ENCODE results near the gene PHYKPL. TPM values are rescaled to one million over a fixed set of nuclear protein-coding genes. Genes with fewer than 3 reads are reported as not detected.
"Not testable (repeated sequence)": the region's sequence is repeated elsewhere in the genome, so short reads cannot be mapped to it uniquely, and the experiment has no call there.

Gene PHYKPL
- total RNA-seq, 1 donor from 2014 or later, result 89.3 TPM

DNA sequence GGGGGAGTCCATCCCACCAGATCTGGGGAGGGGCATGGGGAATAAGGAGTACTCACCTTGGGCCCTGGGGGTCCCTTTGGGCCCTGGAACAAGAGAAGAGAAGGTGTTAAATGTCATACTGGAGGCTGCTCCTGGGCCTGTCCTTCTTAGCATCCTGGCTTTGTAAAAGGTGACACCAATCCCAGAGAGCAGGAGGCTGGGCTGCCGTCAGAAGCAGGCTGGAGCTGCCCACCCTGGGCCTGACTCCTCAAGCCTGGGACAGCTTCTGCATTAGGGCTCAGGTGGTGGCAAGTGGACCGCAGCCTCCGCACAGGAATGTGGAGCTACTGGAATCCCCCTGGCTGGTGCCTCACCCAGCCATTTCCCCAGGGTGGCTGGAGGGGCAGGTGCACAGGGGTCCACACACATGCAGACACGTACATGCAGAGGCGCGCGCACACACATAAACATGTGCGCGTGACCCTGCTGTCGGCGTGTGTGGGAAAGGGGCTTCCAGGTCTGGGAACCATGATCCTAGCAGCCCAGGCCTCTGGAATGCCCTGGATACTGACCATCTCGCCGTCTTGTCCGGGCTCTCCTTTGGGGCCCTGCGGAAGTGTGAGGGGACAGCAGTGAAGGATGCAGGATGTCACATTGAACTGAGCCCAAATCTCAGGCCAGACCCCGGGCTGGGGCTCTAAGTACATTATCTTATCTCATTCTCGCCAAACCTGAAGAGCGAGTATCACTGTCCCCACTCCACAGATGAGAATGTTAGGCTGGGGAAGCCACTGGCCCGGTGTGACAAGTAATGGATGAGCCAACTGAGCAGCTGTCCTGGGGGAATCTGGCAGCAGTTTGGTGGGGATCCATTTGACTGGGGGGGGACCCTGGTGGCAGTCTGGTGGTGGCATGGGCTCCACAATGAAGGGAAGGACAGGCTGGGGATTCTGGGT is 29.3 kb upstream of the PHYKPL start:
- Histone ChIP-seq H3K4me3 (no peak overlapping the region), H3K27me3 (no peaks in the 10 kb centered on the region), H3K27ac (no peak overlapping the region), H3K4me1 (no peaks in the 10 kb centered on the region), H3K36me3 (no peaks in the 10 kb centered on the region), H3K9me3 (no peaks in the 10 kb centered on the region)
- no peak for DNase-seq (ENCODE audit: low spot score in 2 of 2)
- no peak for TF ChIP-seq CTCF (IDR thresholded peaks at IDR 0.05)
- intact Hi-C loops (cut with DNase I), result no loop called here

- no peak for DNase-seq (ENCODE audit: low spot score in 2 of 2)
Measured at GRCh38 chr5:178259623-178260536, 27.3 kb upstream of the PHYKPL start.

DNA sequence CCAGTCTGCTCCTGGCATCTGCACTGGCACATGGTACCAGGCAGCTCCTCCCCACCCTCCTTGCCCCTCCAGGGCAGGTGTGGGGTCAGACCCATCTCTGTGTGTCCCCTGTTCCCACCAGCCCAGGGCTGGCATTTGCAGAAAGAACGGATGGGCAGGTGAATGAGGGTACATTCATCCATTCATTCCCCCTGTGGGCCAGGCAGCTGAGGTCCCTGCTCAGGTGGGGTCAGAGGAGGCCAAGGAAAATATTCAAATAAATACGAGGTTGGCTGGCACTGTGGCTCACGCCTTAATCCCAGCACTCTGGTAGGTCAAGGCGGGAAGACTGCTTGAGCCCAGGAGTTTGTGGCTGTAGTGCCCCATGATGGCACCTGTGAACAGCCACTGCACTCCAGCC is 25.0 kb upstream of the PHYKPL start:
- H3K27me3 ChIP-seq, result no peaks in the 10 kb centered on the region
- intact Hi-C loops (cut with DNase I), result no loop called here
- no peak for DNase-seq (ENCODE audit: low spot score in 2 of 2)
- no peaks in the 10 kb centered on the region for H3K4me1 ChIP-seq
- no peak overlapping the region for H3K27ac ChIP-seq
- no peak for TF ChIP-seq CTCF (IDR thresholded peaks at IDR 0.05)
- no peak overlapping the region for H3K4me3 ChIP-seq
- H3K36me3 ChIP-seq, result no peaks in the 10 kb centered on the region
- no peaks in the 10 kb centered on the region for H3K9me3 ChIP-seq

More at GRCh38 chr5:178259623-178260536, 27.3 kb upstream of the PHYKPL start:
- Histone ChIP-seq H3K36me3 (no peaks in the 10 kb centered on the region), H3K27me3 (no peaks in the 10 kb centered on the region), H3K27ac (no peak overlapping the region), H3K9me3 (no peaks in the 10 kb centered on the region), H3K4me1 (no peaks in the 10 kb centered on the region), H3K4me3 (no peak overlapping the region)
- no peak for TF ChIP-seq CTCF (IDR thresholded peaks at IDR 0.05)
- intact Hi-C loops (cut with DNase I), result no loop called here

- TF ChIP-seq CTCF (IDR thresholded peaks at IDR 0.05), result no peak
Measured at GRCh38 chr5:178256746-178257145, 24.1 kb upstream of the PHYKPL start.

DNA sequence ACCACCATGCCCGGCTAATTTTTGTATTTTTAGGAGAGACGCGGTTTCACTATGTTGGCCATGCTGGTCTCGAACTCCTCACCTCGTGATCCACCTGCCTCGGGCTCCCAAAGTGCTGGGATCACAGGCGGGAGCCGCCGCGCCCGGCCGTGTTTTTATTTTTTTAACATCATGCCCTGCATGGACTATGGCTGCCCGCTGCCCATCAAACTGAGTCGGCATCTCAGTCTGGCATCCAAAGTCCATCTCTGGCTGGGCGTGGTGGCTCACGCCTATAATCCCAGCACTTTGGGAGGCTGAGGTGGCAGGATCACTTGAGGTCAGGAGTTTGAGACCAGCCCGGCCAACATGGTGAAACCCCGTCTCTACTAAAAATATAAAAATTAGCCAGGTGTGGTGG is 21.0 kb upstream of the PHYKPL start:
- H3K27me3 ChIP-seq; H3K36me3 ChIP-seq; intact Hi-C loops (cut with DNase I): not testable (repeated sequence)

More at GRCh38 chr5:178256746-178257145, 24.1 kb upstream of the PHYKPL start:
- H3K36me3 ChIP-seq, result no peaks in the 10 kb centered on the region
- intact Hi-C loops (cut with DNase I), result no loop called here
- no peak overlapping the region for H3K4me3 ChIP-seq
- H3K27ac ChIP-seq, result no peak overlapping the region
- H3K4me1 ChIP-seq, result no peaks in the 10 kb centered on the region
- no peaks in the 10 kb centered on the region for H3K9me3 ChIP-seq
- no peak for DNase-seq (ENCODE audit: low spot score in 2 of 2)
- H3K27me3 ChIP-seq, result no peaks in the 10 kb centered on the region

GRCh38 chr5:178252258-178252657 is 19.7 kb upstream of the PHYKPL start:
- no peaks in the 10 kb centered on the region for H3K9me3 ChIP-seq
- H3K36me3 ChIP-seq, result no peaks in the 10 kb centered on the region
- no peaks in the 10 kb centered on the region for H3K27me3 ChIP-seq
- intact Hi-C loops (cut with DNase I), result no loop called here
- no peak for TF ChIP-seq CTCF (IDR thresholded peaks at IDR 0.05)
- no peak overlapping the region for H3K27ac ChIP-seq
- H3K4me3 ChIP-seq, result no peak overlapping the region
- DNase-seq (ENCODE audit: low spot score in 2 of 2), result no peak
- H3K4me1 ChIP-seq, result no peaks in the 10 kb centered on the region

More for the DNA sequence above, 21.0 kb upstream of the PHYKPL start:
- H3K9me3 ChIP-seq; H3K4me1 ChIP-seq; H3K4me3 ChIP-seq; DNase-seq (ENCODE audit: low spot score in 2 of 2); H3K27ac ChIP-seq: not testable (repeated sequence)
